K562 (cell line): ENCODE measurements around the gene SYS1. TPM values are rescaled to one million over a fixed set of nuclear protein-coding genes. Genes with fewer than 3 reads are reported as not detected.

Experiments used
- ATAC-seq: fragments of 200-7000 bp; cut with Tn5 transposase; 3 replicates; pipeline ENCODE4 v1.9.1; 2020; ENCODE audit warnings: moderate library complexity
- BruUV-seq: library from RNA; stranded (reverse); fragments of 400-500 nt; replicated peaks from 2 replicates; lab custom pipeline; 2021; lab: Mats Ljungman, UMichigan
- CTCF ChIA-PET: fragments of 300-600 bp; formaldehyde crosslinking; extraction: SDS; loops from one replicate; lab custom pipeline; 2021; ENCODE audit warnings: low intra/inter-chr PET ratio; lab: Yijun Ruan, JAX
- POLR2A ChIA-PET: fragments of 300-600, 350-650 bp; sonication (Branson Sonifier 250); formaldehyde crosslinking; extraction: SDS; loops from one replicate; lab custom pipeline; 2021; ENCODE audit warnings: antibody characterized with exemption, inconsistent platforms; lab: Yijun Ruan, JAX
- DNase-seq, 4 experiments: peaks; one replicate each; pipeline versions ENCODE4 v3.0.0 to v3.0.0-alpha.2; 2011 to 2018; ENCODE audit warnings: low spot score in 3 of 4, mixed read lengths in 3 of 4; ENCODE audit errors: extremely low read depth in 1 of 4
- FAIRE-seq: peaks from 2 replicates; lab custom pipeline; 2011; peaks lifted over from hg19 to GRCh38; lab: Jason Lieb, UNC
- H2AFZ ChIP-seq: 2 replicates; pipeline ENCODE4 v1.6.0; 2011; ENCODE audit warnings: low read depth, low read length, control low read depth, inconsistent platforms
- H3K27ac ChIP-seq: fragments of 200-600 bp; 3 replicates; pipeline ENCODE4 v1.8.0; 2011; ENCODE audit warnings: low read depth, mild to moderate bottlenecking, control low read depth, inconsistent platforms, low read length, moderate library complexity, mixed read lengths; ENCODE audit errors: extremely low read depth
- H3K27me3 ChIP-seq, 2 experiments: fragments of 300-600 bp in 1 of 2; 2 replicates in 1 of 2; 3 replicates in 1 of 2; pipeline versions ENCODE4 v1.6.0 to v1.8.0; 2011; ENCODE audit warnings: inconsistent platforms in 2 of 2, low read length in 2 of 2, mild to moderate bottlenecking in 1 of 2, mixed read lengths in 1 of 2, moderate library complexity in 1 of 2; ENCODE audit not compliant: control insufficient read depth in 2 of 2, insufficient read depth in 2 of 2
- H3K36me3 ChIP-seq: fragments of 300-600 bp; 3 replicates; pipeline ENCODE4 v1.8.0; 2011; ENCODE audit warnings: mild to moderate bottlenecking, low read length, inconsistent platforms; ENCODE audit not compliant: control insufficient read depth, insufficient read depth
- H3K4me1 ChIP-seq, 2 experiments: fragments of 200-600 bp in 1 of 2; replicated peaks in 1 of 2; 2 replicates in 1 of 2; 3 replicates in 1 of 2; pipeline versions ENCODE4 v1.5.1 to v1.8.0; 2011; ENCODE audit warnings: inconsistent platforms in 2 of 2, low read length in 2 of 2, mild to moderate bottlenecking in 1 of 2, mixed read lengths in 1 of 2, moderate library complexity in 1 of 2; ENCODE audit not compliant: control insufficient read depth in 2 of 2, insufficient read depth in 2 of 2
- H3K4me2 ChIP-seq: 2 replicates; pipeline ENCODE4 v1.6.1; 2011; ENCODE audit warnings: low read length, control low read depth, inconsistent platforms, mixed read lengths; ENCODE audit not compliant: insufficient read depth
- H3K4me3 ChIP-seq: fragments of 200-600 bp; sonication (generic), shearing (Covaris generic); 2 replicates; pipeline ENCODE4 v1.5.1; 2016; ENCODE audit warnings: control low read depth, inconsistent platforms
- H3K79me2 ChIP-seq: fragments of 200-600 bp; 3 replicates; pipeline ENCODE4 v1.8.0; 2011; ENCODE audit warnings: low read length, inconsistent platforms; ENCODE audit not compliant: control insufficient read depth, insufficient read depth
- H3K9ac ChIP-seq, 2 experiments: 2 replicates each; pipeline versions ENCODE4 v1.6.0 to v1.6.1; 2011; ENCODE audit warnings: low read depth in 2 of 2, low read length in 2 of 2, control low read depth in 1 of 2, inconsistent platforms in 1 of 2, mild to moderate bottlenecking in 1 of 2, mixed read lengths in 1 of 2; ENCODE audit not compliant: insufficient read depth in 1 of 2
- H3K9me1 ChIP-seq: one replicate; pipeline ENCODE4 v1.6.0; 2011; ENCODE audit warnings: inconsistent platforms, mild to moderate bottlenecking, low read length, moderate library complexity; ENCODE audit not compliant: control insufficient read depth, insufficient read depth
- H3K9me3 ChIP-seq: replicated peaks from 2 replicates; pipeline ENCODE4 v1.5.1; 2011; ENCODE audit warnings: low read depth, low read length, inconsistent platforms; ENCODE audit not compliant: control insufficient read depth, insufficient read depth
- H4K20me1 ChIP-seq: replicated peaks from 2 replicates; pipeline ENCODE4 v1.6.1; 2011; ENCODE audit warnings: low read length, inconsistent platforms, mixed read lengths; ENCODE audit not compliant: control insufficient read depth, insufficient read depth
- FOXM1 ChIP-seq, 2 experiments: fragments of 450-650 bp in 1 of 2; sonication (generic) in 1 of 2; formaldehyde crosslinking in 1 of 2; IDR thresholded peaks; 2 replicates each; pipeline versions ENCODE4 v1.6.1 to v1.9.0; 2017 to 2022; ENCODE audit warnings: low read depth in 2 of 2, mild to moderate bottlenecking in 2 of 2, missing genetic modification reagents in 1 of 2, moderate library complexity in 1 of 2
- ILF3 ChIP-seq: fragments of 450-650 bp; IDR thresholded peaks from 2 replicates; pipeline ENCODE4 v1.6.1; 2018; ENCODE audit warnings: antibody characterized with exemption, mild to moderate bottlenecking, moderate library complexity, borderline replicate concordance
- KLF10 ChIP-seq: fragments of 250-450 bp; sonication (Bioruptor Pico); IDR thresholded peaks from 2 replicates; pipeline ENCODE4 v1.6.1; 2021; ENCODE audit warnings: matching md5 sums
- MAZ ChIP-seq, 2 experiments: fragments of 450-650 bp in 1 of 2; sonication (generic) in 1 of 2; formaldehyde crosslinking; IDR thresholded peaks in 1 of 2; conservative IDR thresholded peaks in 1 of 2; 2 replicates each; pipeline versions ENCODE4 v1.4.0 to v1.5.0; 2020; ENCODE audit warnings: mild to moderate bottlenecking in 1 of 2, missing genetic modification reagents in 1 of 2
- NCOA4 ChIP-seq: fragments of 450-650 bp; IDR thresholded peaks from 2 replicates; pipeline ENCODE4 v1.6.1; 2018; ENCODE audit warnings: mild to moderate bottlenecking; ENCODE audit not compliant: partially characterized antibody
- SAFB2 ChIP-seq: fragments of 200-400 bp; formaldehyde crosslinking; IDR thresholded peaks from 2 replicates; pipeline ENCODE4 v1.6.1; 2018; ENCODE audit warnings: borderline replicate concordance, low read length, low read depth, moderate library complexity; ENCODE audit not compliant: severe bottlenecking
- SMARCA4 ChIP-seq: fragments of 450-650 bp; IDR thresholded peaks from 2 replicates; pipeline ENCODE4 v1.6.1; 2016
- ZNF24 ChIP-seq: fragments of 450-650 bp; IDR thresholded peaks from 2 replicates; pipeline ENCODE4 v1.6.1; 2016
- ZNF589 ChIP-seq: fragments of 200-800 bp; sonication (Bioruptor generic); IDR thresholded peaks from 2 replicates; pipeline ENCODE4 v1.6.1; 2016; ENCODE audit warnings: low read depth, missing genetic modification characterization, missing compliant biosample characterization
- WGBS: fragments of 100-300 bp; shearing (Covaris generic); methylation state at CpG from one replicate; pipeline ENCODE4 v1.1.6; 2016; ENCODE audit warnings: low coverage, mixed read lengths; ENCODE audit not compliant: insufficient coverage; ENCODE audit errors: missing lambda C conversion rate; 5-methylcytosine and 5-hydroxymethylcytosine counted together
- in situ Hi-C: fragments of 300-500 bp; cut with MboI; formaldehyde crosslinking; loops from 4 replicates; pipeline ENCODE4 v1.15.0; 2018; ENCODE audit warnings: inconsistent platforms, mixed read lengths
- intact Hi-C: fragments of 100-400 bp; cut with micrococcal nuclease; formaldehyde crosslinking; loops from 2 replicates; pipeline ENCODE4 v1.14.2; 2022
- polyA plus RNA-seq, 8 experiments: library from polyadenylated mRNA; depleted of rRNA in 4 of 8; stranded (reverse) in 5 of 8; unstranded in 3 of 8; fragments of >200 nt; fragmentation: Nextera tagmentation in 2 of 8; fragmentation: Illumina TruSeq in 1 of 8; extraction: Ambion mirVana in 2 of 8; extraction: Trizol in 1 of 8; gene quantifications; 2 replicates each; pipeline versions ENCODE4 v1.2.1 to v1.2.3, GENCODE V29; 2011 to 2014; ENCODE audit warnings: inconsistent platforms in 1 of 8, missing spikeins in 1 of 8
- total RNA-seq, 7 experiments: library from RNA; depleted of rRNA in 6 of 7; stranded (reverse); fragments of >200 nt in 6 of 7; fragmentation: Illumina TruSeq in 2 of 7; extraction: Trizol in 2 of 7; gene quantifications; 2 replicates each; pipeline versions ENCODE4 v1.2.1 to v1.2.3, GENCODE V29; 2011 to 2021; ENCODE audit warnings: low replicate concordance in 1 of 7
- TF ChIP-seq, protein P1 (sequence below): sonication (generic); formaldehyde crosslinking; IDR thresholded peaks from 2 replicates; pipeline ENCODE4 v1.8.0; 2023; ENCODE audit warnings: missing genetic modification reagents, mild to moderate bottlenecking, borderline replicate concordance
- TF ChIP-seq, protein P2 (sequence below): fragments of 450-650 bp; IDR thresholded peaks from 2 replicates; pipeline ENCODE4 v1.6.1; 2017; ENCODE audit warnings: mild to moderate bottlenecking, moderate library complexity
- TF ChIP-seq, protein P3 (sequence below): fragments of 450-650 bp; formaldehyde crosslinking; IDR thresholded peaks from 2 replicates; pipeline ENCODE4 v1.4.0; 2020; ENCODE audit warnings: mild to moderate bottlenecking, moderate library complexity

The SYS1 gene
- total and polyA plus RNA-seq, 9 of the 15 experiments (the other 6 are each of a cell fraction or from before 2014, with no cell fraction given): 11.1 to 25.2 (median 17.5) TPM

DNA sequence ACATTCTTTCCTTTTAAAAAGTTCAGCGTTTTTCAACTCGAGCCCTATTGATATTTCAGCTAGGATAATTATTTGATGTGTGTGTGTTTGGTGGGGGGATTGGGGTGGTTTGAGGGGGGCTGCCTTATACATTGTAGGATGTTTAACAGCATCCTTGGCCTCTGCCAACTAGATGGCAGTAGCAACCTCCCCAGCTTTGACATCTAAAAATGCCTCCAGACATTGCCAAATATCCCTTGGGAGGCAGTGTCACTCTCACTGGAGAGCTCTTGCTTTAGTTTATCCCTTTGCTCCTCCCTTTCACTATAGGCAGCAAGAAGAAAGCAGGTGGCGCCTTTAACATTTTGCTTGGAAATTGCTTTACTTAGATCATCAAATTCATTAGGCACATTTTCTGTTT, 29.8 kb downstream of the SYS1 start:
- DNase-seq (no peak), FAIRE-seq (no peak), ATAC-seq (no peak)
- no peaks in the 10 kb centered on the region for H3K36me3 ChIP-seq
- intact Hi-C loops: no loop called here
- peaks cover 0 to 3% of the 10 kb centered on the region in 2 experiments; a peak in 1 of 5 replicates for H3K4me1 ChIP-seq
- ChIA-PET CTCF (no interaction called here), POLR2A (interaction anchor here (0.7 to 1.3 kb wide), 2 partner anchors 13 to 16 kb away, joined by 3 read pairs; no protein-coding TSS in a partner anchor)
- no peak overlapping the region for H3K4me2 ChIP-seq
- no TSS peak for BruUV-seq
- no peak overlapping the region for H3K27ac ChIP-seq
- no peak overlapping the region for H3K4me3 ChIP-seq
- 32% methylated on average over 3 of the region's 3 CpGs for WGBS
- no peaks in the 10 kb centered on the region for H3K9me1 ChIP-seq
- no peak overlapping the region for H2AFZ ChIP-seq
- H3K9me3 ChIP-seq: no peaks in the 10 kb centered on the region
- no peaks in the 10 kb centered on the region for H4K20me1 ChIP-seq
- no peaks in the 10 kb centered on the region for H3K79me2 ChIP-seq
- no peaks in the 10 kb centered on the region for H3K27me3 ChIP-seq
- no peak overlapping the region for H3K9ac ChIP-seq
- in situ Hi-C loops: no loop called here
- TF ChIP-seq SAFB2: no peak
- TF ChIP-seq SMARCA4: no peak
- TF ChIP-seq MAZ (CRISPR knock-in tag; conservative IDR thresholded peaks at IDR 0.05 in 1 of 2, IDR thresholded peaks at IDR 0.05 in 1 of 2): no peak
- TF ChIP-seq ILF3: no peak
- TF ChIP-seq ZNF24: no peak
- TF ChIP-seq, protein P1, sequence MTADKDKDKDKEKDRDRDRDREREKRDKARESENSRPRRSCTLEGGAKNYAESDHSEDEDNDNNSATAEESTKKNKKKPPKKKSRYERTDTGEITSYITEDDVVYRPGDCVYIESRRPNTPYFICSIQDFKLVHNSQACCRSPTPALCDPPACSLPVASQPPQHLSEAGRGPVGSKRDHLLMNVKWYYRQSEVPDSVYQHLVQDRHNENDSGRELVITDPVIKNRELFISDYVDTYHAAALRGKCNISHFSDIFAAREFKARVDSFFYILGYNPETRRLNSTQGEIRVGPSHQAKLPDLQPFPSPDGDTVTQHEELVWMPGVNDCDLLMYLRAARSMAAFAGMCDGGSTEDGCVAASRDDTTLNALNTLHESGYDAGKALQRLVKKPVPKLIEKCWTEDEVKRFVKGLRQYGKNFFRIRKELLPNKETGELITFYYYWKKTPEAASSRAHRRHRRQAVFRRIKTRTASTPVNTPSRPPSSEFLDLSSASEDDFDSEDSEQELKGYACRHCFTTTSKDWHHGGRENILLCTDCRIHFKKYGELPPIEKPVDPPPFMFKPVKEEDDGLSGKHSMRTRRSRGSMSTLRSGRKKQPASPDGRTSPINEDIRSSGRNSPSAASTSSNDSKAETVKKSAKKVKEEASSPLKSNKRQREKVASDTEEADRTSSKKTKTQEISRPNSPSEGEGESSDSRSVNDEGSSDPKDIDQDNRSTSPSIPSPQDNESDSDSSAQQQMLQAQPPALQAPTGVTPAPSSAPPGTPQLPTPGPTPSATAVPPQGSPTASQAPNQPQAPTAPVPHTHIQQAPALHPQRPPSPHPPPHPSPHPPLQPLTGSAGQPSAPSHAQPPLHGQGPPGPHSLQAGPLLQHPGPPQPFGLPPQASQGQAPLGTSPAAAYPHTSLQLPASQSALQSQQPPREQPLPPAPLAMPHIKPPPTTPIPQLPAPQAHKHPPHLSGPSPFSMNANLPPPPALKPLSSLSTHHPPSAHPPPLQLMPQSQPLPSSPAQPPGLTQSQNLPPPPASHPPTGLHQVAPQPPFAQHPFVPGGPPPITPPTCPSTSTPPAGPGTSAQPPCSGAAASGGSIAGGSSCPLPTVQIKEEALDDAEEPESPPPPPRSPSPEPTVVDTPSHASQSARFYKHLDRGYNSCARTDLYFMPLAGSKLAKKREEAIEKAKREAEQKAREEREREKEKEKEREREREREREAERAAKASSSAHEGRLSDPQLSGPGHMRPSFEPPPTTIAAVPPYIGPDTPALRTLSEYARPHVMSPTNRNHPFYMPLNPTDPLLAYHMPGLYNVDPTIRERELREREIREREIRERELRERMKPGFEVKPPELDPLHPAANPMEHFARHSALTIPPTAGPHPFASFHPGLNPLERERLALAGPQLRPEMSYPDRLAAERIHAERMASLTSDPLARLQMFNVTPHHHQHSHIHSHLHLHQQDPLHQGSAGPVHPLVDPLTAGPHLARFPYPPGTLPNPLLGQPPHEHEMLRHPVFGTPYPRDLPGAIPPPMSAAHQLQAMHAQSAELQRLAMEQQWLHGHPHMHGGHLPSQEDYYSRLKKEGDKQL (CRISPR knock-in tag): no peak
- no peak for TF ChIP-seq NCOA4
- TF ChIP-seq KLF10 (CRISPR knock-in tag): no peak
- no peak for TF ChIP-seq ZNF589 (CRISPR knock-in tag)
- TF ChIP-seq, protein P2, sequence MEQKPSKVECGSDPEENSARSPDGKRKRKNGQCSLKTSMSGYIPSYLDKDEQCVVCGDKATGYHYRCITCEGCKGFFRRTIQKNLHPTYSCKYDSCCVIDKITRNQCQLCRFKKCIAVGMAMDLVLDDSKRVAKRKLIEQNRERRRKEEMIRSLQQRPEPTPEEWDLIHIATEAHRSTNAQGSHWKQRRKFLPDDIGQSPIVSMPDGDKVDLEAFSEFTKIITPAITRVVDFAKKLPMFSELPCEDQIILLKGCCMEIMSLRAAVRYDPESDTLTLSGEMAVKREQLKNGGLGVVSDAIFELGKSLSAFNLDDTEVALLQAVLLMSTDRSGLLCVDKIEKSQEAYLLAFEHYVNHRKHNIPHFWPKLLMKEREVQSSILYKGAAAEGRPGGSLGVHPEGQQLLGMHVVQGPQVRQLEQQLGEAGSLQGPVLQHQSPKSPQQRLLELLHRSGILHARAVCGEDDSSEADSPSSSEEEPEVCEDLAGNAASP: no peak
- TF ChIP-seq FOXM1 (IDR thresholded peaks at IDR 0.05; ENCODE audit: low read depth): no peak
- no peak for TF ChIP-seq FOXM1 (CRISPR knock-in tag; IDR thresholded peaks at IDR 0.05; ENCODE audit: low read depth)
- TF ChIP-seq, protein P3, sequence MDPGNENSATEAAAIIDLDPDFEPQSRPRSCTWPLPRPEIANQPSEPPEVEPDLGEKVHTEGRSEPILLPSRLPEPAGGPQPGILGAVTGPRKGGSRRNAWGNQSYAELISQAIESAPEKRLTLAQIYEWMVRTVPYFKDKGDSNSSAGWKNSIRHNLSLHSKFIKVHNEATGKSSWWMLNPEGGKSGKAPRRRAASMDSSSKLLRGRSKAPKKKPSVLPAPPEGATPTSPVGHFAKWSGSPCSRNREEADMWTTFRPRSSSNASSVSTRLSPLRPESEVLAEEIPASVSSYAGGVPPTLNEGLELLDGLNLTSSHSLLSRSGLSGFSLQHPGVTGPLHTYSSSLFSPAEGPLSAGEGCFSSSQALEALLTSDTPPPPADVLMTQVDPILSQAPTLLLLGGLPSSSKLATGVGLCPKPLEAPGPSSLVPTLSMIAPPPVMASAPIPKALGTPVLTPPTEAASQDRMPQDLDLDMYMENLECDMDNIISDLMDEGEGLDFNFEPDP (CRISPR knock-in tag): no peak
